ENCODE data around the gene IFNLR1. TPM values are rescaled to one million over a fixed set of nuclear protein-coding genes. Genes with fewer than 3 reads are reported as not detected.

Gene IFNLR1
- total RNA-seq, 2 experiments from 2014 or later = 1.2 to 1.3 TPM

GRCh38 chr1:24122776-24123175 lies 64.3 kb downstream of the IFNLR1 start:
- H3K27me3 ChIP-seq (ENCODE audit: control insufficient read depth in 1 of 2, insufficient read depth in 2 of 2, low read length in 2 of 2) = peaks cover 2 to 5% of the 10 kb centered on the region in 2 experiments
- no peaks in the 10 kb centered on the region for H3K9me3 Mint-ChIP-seq
- H3K4me1 Mint-ChIP-seq (ENCODE audit: low read depth) = no peaks in the 10 kb centered on the region
- intact Hi-C loops (cut with DNase I, micrococcal nuclease) = no loop called here
- no peaks in the 10 kb centered on the region for H3K9me3 ChIP-seq (ENCODE audit: control insufficient read depth in 1 of 2, insufficient read depth in 1 of 2, low read length in 2 of 2)
- H3K4me3 ChIP-seq (ENCODE audit: low read length) = no peak overlapping the region
- TF ChIP-seq, protein P1, sequence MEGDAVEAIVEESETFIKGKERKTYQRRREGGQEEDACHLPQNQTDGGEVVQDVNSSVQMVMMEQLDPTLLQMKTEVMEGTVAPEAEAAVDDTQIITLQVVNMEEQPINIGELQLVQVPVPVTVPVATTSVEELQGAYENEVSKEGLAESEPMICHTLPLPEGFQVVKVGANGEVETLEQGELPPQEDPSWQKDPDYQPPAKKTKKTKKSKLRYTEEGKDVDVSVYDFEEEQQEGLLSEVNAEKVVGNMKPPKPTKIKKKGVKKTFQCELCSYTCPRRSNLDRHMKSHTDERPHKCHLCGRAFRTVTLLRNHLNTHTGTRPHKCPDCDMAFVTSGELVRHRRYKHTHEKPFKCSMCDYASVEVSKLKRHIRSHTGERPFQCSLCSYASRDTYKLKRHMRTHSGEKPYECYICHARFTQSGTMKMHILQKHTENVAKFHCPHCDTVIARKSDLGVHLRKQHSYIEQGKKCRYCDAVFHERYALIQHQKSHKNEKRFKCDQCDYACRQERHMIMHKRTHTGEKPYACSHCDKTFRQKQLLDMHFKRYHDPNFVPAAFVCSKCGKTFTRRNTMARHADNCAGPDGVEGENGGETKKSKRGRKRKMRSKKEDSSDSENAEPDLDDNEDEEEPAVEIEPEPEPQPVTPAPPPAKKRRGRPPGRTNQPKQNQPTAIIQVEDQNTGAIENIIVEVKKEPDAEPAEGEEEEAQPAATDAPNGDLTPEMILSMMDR (IDR thresholded peaks at IDR 0.05) = no peak
- ATAC-seq (ENCODE audit: poor library complexity) = no peak
- no peak for DNase-seq
- no peaks in the 10 kb centered on the region for H3K36me3 Mint-ChIP-seq (ENCODE audit: low read depth)
- H3K27me3 Mint-ChIP-seq = peaks cover 11% of the 10 kb centered on the region
- no peak overlapping the region for H3K27ac ChIP-seq (ENCODE audit: low read depth in 1 of 2, low read length in 2 of 2)
- no peaks in the 10 kb centered on the region for H3K4me1 ChIP-seq (ENCODE audit: insufficient read depth, low read length)
- ChIA-PET POLR2A (no interaction called here), CTCF (no interaction called here)
- no peaks in the 10 kb centered on the region for H3K36me3 ChIP-seq (ENCODE audit: insufficient read depth, low read length)
- H3K4me3 Mint-ChIP-seq = no peak overlapping the region
- no peak overlapping the region for H3K27ac Mint-ChIP-seq

GRCh38 chr1:24121406-24121805 lies 65.7 kb downstream of the IFNLR1 start:
- no peak overlapping the region for H3K27ac Mint-ChIP-seq
- Histone ChIP-seq H3K27me3 (ENCODE audit: control insufficient read depth in 1 of 2, insufficient read depth in 2 of 2, low read length in 2 of 2) (peaks cover 5 to 14% of the 10 kb centered on the region in 2 experiments), H3K4me1 (ENCODE audit: insufficient read depth, low read length) (no peaks in the 10 kb centered on the region), H3K4me3 (ENCODE audit: low read length) (no peak overlapping the region), H3K27ac (ENCODE audit: low read depth in 1 of 2, low read length in 2 of 2) (no peak overlapping the region), H3K36me3 (ENCODE audit: insufficient read depth, low read length) (no peaks in the 10 kb centered on the region), H3K9me3 (ENCODE audit: control insufficient read depth in 1 of 2, insufficient read depth in 1 of 2, low read length in 2 of 2) (no peaks in the 10 kb centered on the region)
- no peaks in the 10 kb centered on the region for H3K36me3 Mint-ChIP-seq (ENCODE audit: low read depth)
- ChIA-PET CTCF (no interaction called here), POLR2A (no interaction called here)
- H3K4me3 Mint-ChIP-seq = no peak overlapping the region
- ATAC-seq (ENCODE audit: poor library complexity) (no peak), DNase-seq (no peak)
- intact Hi-C loops (cut with DNase I, micrococcal nuclease) = no loop called here
- H3K9me3 Mint-ChIP-seq = no peaks in the 10 kb centered on the region
- peaks cover 22% of the 10 kb centered on the region for H3K27me3 Mint-ChIP-seq
- TF ChIP-seq, protein P1 (IDR thresholded peaks at IDR 0.05) = no peak
- no peaks in the 10 kb centered on the region for H3K4me1 Mint-ChIP-seq (ENCODE audit: low read depth)

DNA sequence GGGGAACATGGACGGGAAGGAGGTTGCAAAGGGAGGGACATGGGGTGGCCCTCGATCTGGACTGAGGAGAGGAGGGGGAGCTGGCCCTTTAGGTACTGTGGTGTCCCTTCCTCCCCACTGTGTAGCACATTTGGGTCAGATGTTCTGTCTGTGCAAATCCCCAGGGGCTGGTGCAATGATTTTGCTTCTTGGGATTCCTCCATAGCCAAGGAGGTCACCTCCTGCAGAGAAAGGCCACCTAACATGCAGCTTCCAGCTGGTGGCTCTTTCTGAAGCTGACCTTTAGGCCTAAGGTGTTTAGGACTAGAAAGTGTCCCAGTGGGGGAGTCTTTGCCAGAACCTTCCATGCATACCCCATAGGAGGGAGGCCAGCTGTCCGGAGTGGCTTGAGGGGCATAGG lies 66.1 kb downstream of the IFNLR1 start:
- H3K27me3 Mint-ChIP-seq = peaks cover 26% of the 10 kb centered on the region

More for the DNA sequence above, 66.1 kb downstream of the IFNLR1 start:
- ChIA-PET CTCF (no interaction called here), POLR2A (interaction anchor here (0.6 kb wide), 1 partner anchor 248 kb away, joined by 3 read pairs; no protein-coding TSS in a partner anchor)
- TF ChIP-seq, protein P1 (IDR thresholded peaks at IDR 0.05) = no peak
- Histone ChIP-seq H3K9me3 (ENCODE audit: control insufficient read depth in 1 of 2, insufficient read depth in 1 of 2, low read length in 2 of 2) (no peaks in the 10 kb centered on the region), H3K36me3 (ENCODE audit: insufficient read depth, low read length) (no peaks in the 10 kb centered on the region), H3K27ac (ENCODE audit: low read depth in 1 of 2, low read length in 2 of 2) (no peak overlapping the region), H3K4me1 (ENCODE audit: insufficient read depth, low read length) (no peaks in the 10 kb centered on the region), H3K4me3 (ENCODE audit: low read length) (no peak overlapping the region), H3K27me3 (ENCODE audit: control insufficient read depth in 1 of 2, insufficient read depth in 2 of 2, low read length in 2 of 2) (peaks cover 5 to 15% of the 10 kb centered on the region in 2 experiments)
- Mint-ChIP-seq H3K36me3 (ENCODE audit: low read depth) (no peaks in the 10 kb centered on the region), H3K4me1 (ENCODE audit: low read depth) (no peaks in the 10 kb centered on the region), H3K27ac (no peak overlapping the region), H3K4me3 (no peak overlapping the region), H3K9me3 (no peaks in the 10 kb centered on the region)
- intact Hi-C loops (cut with DNase I, micrococcal nuclease) = no loop called here
- DNase-seq (no peak), ATAC-seq (ENCODE audit: poor library complexity) (no peak)
